ENCODE measurements around the gene C10orf105. TPM values are rescaled to one million over a fixed set of nuclear protein-coding genes. Genes with fewer than 3 reads are reported as not detected.

C10orf105 gene
- total and polyA plus RNA-seq, 2 of the 8 experiments (the other 6 are each of a cell fraction or from before 2014, with no cell fraction given) = 0.71 to 0.73 TPM

GRCh38 chr10:71721313-71721712, 1.7 kb upstream of the C10orf105 start:
- H3K27ac ChIP-seq (ENCODE audit: low read depth, low read length) = no peak overlapping the region
- H4K20me1 ChIP-seq (replicated peaks in 1 of 2; ENCODE audit: control insufficient read depth in 1 of 2, insufficient read depth in 2 of 2, low read length in 2 of 2) = no peaks in the 10 kb centered on the region
- no peaks in the 10 kb centered on the region for H3K79me2 ChIP-seq (ENCODE audit: control insufficient read depth in 1 of 2, insufficient read depth in 2 of 2, low read length in 2 of 2)
- H3K14ac ChIP-seq (ENCODE audit: insufficient read length) = no peak overlapping the region
- no peak overlapping the region for H4K91ac ChIP-seq (replicated peaks; ENCODE audit: insufficient read length, low read length)
- H3K27me3 ChIP-seq (replicated peaks in 1 of 4; ENCODE audit: control insufficient read depth in 3 of 4, extremely low read depth in 1 of 4, insufficient read depth in 3 of 4, low read length in 3 of 4) = peaks cover 0 to 6% (median 0%) of the 10 kb centered on the region in 4 experiments; a peak in 2 of 7 replicates
- H2BK15ac ChIP-seq (ENCODE audit: low read length) = no peak overlapping the region
- no peak overlapping the region for H2BK12ac ChIP-seq (ENCODE audit: low read depth, low read length)
- H3K18ac ChIP-seq (ENCODE audit: extremely low read depth, low read length) = no peak overlapping the region
- no peak overlapping the region for H2BK20ac ChIP-seq (ENCODE audit: low read length)
- no peak overlapping the region for H2AFZ ChIP-seq (ENCODE audit: low read length)
- 91% methylated on average over 6 of the region's 6 CpGs; no CpG with 5 or more reads in 1 of the 2 experiments for WGBS, 2 experiments (ENCODE audit: extremely low coverage in 1 of 2, insufficient coverage in 1 of 2, insufficient read length in 1 of 2, insufficient replicate concordance in 2 of 2, low coverage in 1 of 2, low lambda C conversion rate in 2 of 2, missing lambda C conversion rate in 1 of 2)
- no peak overlapping the region for H3K23ac ChIP-seq (ENCODE audit: insufficient read length)
- no peak overlapping the region for H3K9ac ChIP-seq (replicated peaks in 1 of 4; ENCODE audit: extremely low read depth in 1 of 4, low read depth in 3 of 4, low read length in 3 of 4)
- H2BK5ac ChIP-seq (ENCODE audit: low read depth, low read length) = no peak overlapping the region
- peaks cover 0 to 14% (median 6%) of the 10 kb centered on the region in 4 experiments; a peak in 6 of 7 replicates for H3K4me1 ChIP-seq (replicated peaks in 1 of 4; ENCODE audit: control insufficient read depth in 3 of 4, insufficient read depth in 4 of 4, low read length in 3 of 4)
- ChIA-PET POLR2A (ENCODE audit: partially characterized antibody) (no interaction called here), CTCF (ENCODE audit: partially characterized antibody) (interaction anchor here (1.4 to 7.2 kb wide), 5 partner anchors 10 to 91 kb away, joined by 3 to 65 read pairs (median 5); no protein-coding TSS in a partner anchor)
- H3K36me3 ChIP-seq (ENCODE audit: control insufficient read depth in 2 of 4, insufficient read depth in 4 of 4, low read length in 3 of 4) = no peaks in the 10 kb centered on the region
- no peaks in the 10 kb centered on the region for H3K9me3 ChIP-seq (ENCODE audit: insufficient read depth in 2 of 2, low read depth in 1 of 2, low read length in 1 of 2)
- H3K4me2 ChIP-seq (ENCODE audit: insufficient read depth in 1 of 2, low read depth in 2 of 2, low read length in 2 of 2) = no peak overlapping the region
- H3K23me2 ChIP-seq (ENCODE audit: low read depth, low read length) = peaks cover 2% of the 10 kb centered on the region; the same call in 1 of the 2 replicates
- H3K56ac ChIP-seq (replicated peaks; ENCODE audit: insufficient read length, low read depth, low read length) = no peak overlapping the region
- H2BK120ac ChIP-seq (replicated peaks; ENCODE audit: low read depth, low read length) = no peak overlapping the region
- no peak overlapping the region for H4K8ac ChIP-seq (ENCODE audit: extremely low read depth, insufficient read depth, low read length)
- no peak overlapping the region for H3K4me3 ChIP-seq (ENCODE audit: extremely low read depth in 1 of 4, insufficient read depth in 2 of 4, low read depth in 3 of 4, low read length in 4 of 4)
- FAIRE-seq (no peak), DNase-seq (ENCODE audit: low read depth in 1 of 2, low spot score in 2 of 2) (no peak)
- no peak overlapping the region for H4K5ac ChIP-seq (ENCODE audit: insufficient read length, low read depth, low read length)
- H3K79me1 ChIP-seq (ENCODE audit: low read depth, low read length) = no peaks in the 10 kb centered on the region
- H3K4ac ChIP-seq (replicated peaks; ENCODE audit: insufficient read length, low read depth, low read length) = no peak overlapping the region
- 0 out of 2 replicates have a peak overlapping the region, but pooled peaks have one; percentile 39 for H2AK5ac ChIP-seq (ENCODE audit: low read depth, low read length)
- no peak for TF ChIP-seq ZNF274 (IDR thresholded peaks at IDR 0.05; ENCODE audit: borderline replicate concordance, extremely low read depth, low read length)
- no peak for TF ChIP-seq TAF1 (IDR thresholded peaks at IDR 0.05; ENCODE audit: low read depth, low read length)
- no peak for TF ChIP-seq BACH1 (IDR thresholded peaks at IDR 0.05; ENCODE audit: low read length)
- TF ChIP-seq SP4 (IDR thresholded peaks at IDR 0.05; ENCODE audit: low read length) = no peak
- TF ChIP-seq YY1 (IDR thresholded peaks at IDR 0.05; ENCODE audit: low read depth, low read length) = no peak
- TF ChIP-seq ASH2L (IDR thresholded peaks at IDR 0.05; ENCODE audit: low read length) = no peak
- no peak for TF ChIP-seq TBP (IDR thresholded peaks at IDR 0.05; ENCODE audit: low read depth, low read length)
- no peak for TF ChIP-seq CHD1 (IDR thresholded peaks at IDR 0.05; ENCODE audit: low read depth, low read length)
- no peak for TF ChIP-seq POU5F1 (IDR thresholded peaks at IDR 0.05; ENCODE audit: low read depth, low read length)
- no peak for TF ChIP-seq SP1 (IDR thresholded peaks at IDR 0.05; ENCODE audit: low read depth, low read length)
- no peak for TF ChIP-seq SIN3A (conservative IDR thresholded peaks at IDR 0.05 in 1 of 2, IDR thresholded peaks at IDR 0.05 in 1 of 2; ENCODE audit: low read depth in 1 of 2, low read length in 2 of 2)
- TF ChIP-seq KDM5A (IDR thresholded peaks at IDR 0.05; ENCODE audit: low read length) = no peak
- no peak for TF ChIP-seq CTBP2 (IDR thresholded peaks at IDR 0.05; ENCODE audit: borderline replicate concordance, insufficient read depth, insufficient read length, low read length)
- no peak for TF ChIP-seq SIRT6 (IDR thresholded peaks at IDR 0.05; ENCODE audit: low read length)
- no peak for TF ChIP-seq GABPA (IDR thresholded peaks at IDR 0.05; ENCODE audit: borderline replicate concordance, insufficient read depth, low read length)
- TF ChIP-seq KDM4A (IDR thresholded peaks at IDR 0.05; ENCODE audit: low read depth, low read length, severe bottlenecking) = no peak
